B cell (primary cell): Measurements from ENCODE around the gene PHF21B. TPM values are rescaled to one million over a fixed set of nuclear protein-coding genes. Genes with fewer than 3 reads are reported as not detected.

Experiments
- ATAC-seq: fragments of 200-7000 bp; cut with Tn5 transposase; one replicate; pipeline ENCODE4 v1.10.0; 2021; ENCODE audit warnings: low read depth, mild to moderate bottlenecking, moderate number of reproducible peaks, moderate library complexity
- CTCF ChIA-PET: fragments of 350-600 bp; sonication (Branson Sonifier 250); formaldehyde crosslinking; loops from one replicate; lab custom pipeline; 2021; ENCODE audit warnings: antibody characterized with exemption, inconsistent platforms; lab: Charles Lee
- POLR2A ChIA-PET: fragments of 350-600 bp; sonication (Branson Sonifier 250); formaldehyde crosslinking; loops from one replicate; lab custom pipeline; 2021; ENCODE audit warnings: antibody characterized with exemption; lab: Charles Lee
- DNase-seq: peaks from one replicate; pipeline ENCODE4 v3.0.0; 2013
- H2AFZ ChIP-seq: 2 replicates; pipeline ENCODE4 v1.6.1; 2012; ENCODE audit warnings: mild to moderate bottlenecking, low read depth, low read length; ENCODE audit not compliant: insufficient read depth, poor library complexity, severe bottlenecking
- H3K27ac ChIP-seq, 2 donors: 1 replicate in 1 of 2; 2 replicates in 1 of 2; pipeline ENCODE4 v1.5.1; 2012 to 2013; ENCODE audit warnings: low read length in 2 of 2, mild to moderate bottlenecking in 2 of 2, moderate library complexity in 1 of 2
- H3K27me3 ChIP-seq, 4 experiments: fragments of 200-600 bp in 1 of 4; sonication (generic) in 1 of 4; replicated peaks in 1 of 4; 1 replicate in 2 of 4; 2 replicates in 2 of 4; pipeline versions ENCODE4 v1.6.1 to v1.7.0; 2013 to 2016; ENCODE audit warnings: low read length in 3 of 4, mild to moderate bottlenecking in 2 of 4, mixed read lengths in 1 of 4, moderate library complexity in 1 of 4; ENCODE audit not compliant: insufficient read depth in 4 of 4, control insufficient read depth in 3 of 4; ENCODE audit errors: control extremely low read depth in 1 of 4
- H3K36me3 ChIP-seq, 2 experiments: replicated peaks in 1 of 2; 1 replicate in 1 of 2; 2 replicates in 1 of 2; pipeline versions ENCODE4 v1.6.1 to v1.7.1; 2013; ENCODE audit warnings: low read length in 1 of 2; ENCODE audit not compliant: insufficient read depth in 2 of 2, control insufficient read depth in 1 of 2; ENCODE audit errors: control extremely low read depth in 1 of 2, extremely low read depth in 1 of 2
- H3K4me1 ChIP-seq, 2 donors: fragments of 200-600 bp in 1 of 2; sonication (generic) in 1 of 2; 1 replicate in 1 of 2; 2 replicates in 1 of 2; pipeline versions ENCODE4 v1.5.1 to v1.6.1; 2013 to 2017; ENCODE audit warnings: low read length in 2 of 2; ENCODE audit not compliant: control insufficient read depth in 2 of 2, insufficient read depth in 2 of 2
- H3K4me2 ChIP-seq: replicated peaks from 2 replicates; pipeline ENCODE3; 2012; ENCODE audit warnings: mild to moderate bottlenecking, low read depth, low read length; ENCODE audit not compliant: poor library complexity, severe bottlenecking
- H3K4me3 ChIP-seq, 5 experiments: fragments of 200-600 bp in 1 of 5; sonication (generic) in 1 of 5; 1 replicate in 3 of 5; 2 replicates in 2 of 5; pipeline versions ENCODE4 v1.5.1 to v1.7.0; 2011 to 2016; ENCODE audit warnings: low read length in 4 of 5, mild to moderate bottlenecking in 4 of 5, low read depth in 2 of 5, control low read depth in 1 of 5, moderate library complexity in 1 of 5; ENCODE audit not compliant: insufficient read depth in 1 of 5; ENCODE audit errors: control extremely low read depth in 1 of 5, extremely low read depth in 1 of 5
- H3K79me2 ChIP-seq: fragments of 200-600 bp; sonication (generic); one replicate; pipeline ENCODE4 v1.6.0; 2016; ENCODE audit warnings: low read length; ENCODE audit not compliant: control insufficient read depth, insufficient read depth
- H3K9ac ChIP-seq: fragments of 200-600 bp; sonication (generic); 2 replicates; pipeline ENCODE4 v1.6.1; 2017; ENCODE audit warnings: mild to moderate bottlenecking, low read length, moderate library complexity
- H3K9me3 ChIP-seq, 3 donors: one replicate each; pipeline versions ENCODE4 v1.6.1 to v1.7.1; 2013; ENCODE audit warnings: low read length in 2 of 3; ENCODE audit not compliant: control insufficient read depth in 2 of 3, insufficient read depth in 1 of 3; ENCODE audit errors: control extremely low read depth in 1 of 3
- H4K20me1 ChIP-seq: 2 replicates; pipeline ENCODE4 v1.6.0; 2012; ENCODE audit warnings: mild to moderate bottlenecking, low read length; ENCODE audit not compliant: insufficient read depth, control insufficient read depth, poor library complexity, severe bottlenecking
- H3K27ac Mint-ChIP-seq: one replicate; pipeline ENCODE4 v1.8.0; 2021; ENCODE audit warnings: mixed read lengths
- H3K27me3 Mint-ChIP-seq: one replicate; pipeline ENCODE4 v1.8.0; 2021; ENCODE audit warnings: mixed read lengths
- H3K4me1 Mint-ChIP-seq: one replicate; pipeline ENCODE4 v1.8.0; 2021; ENCODE audit warnings: mixed read lengths
- H3K4me3 Mint-ChIP-seq: one replicate; pipeline ENCODE4 v1.8.0; 2021; ENCODE audit warnings: mixed read lengths
- H3K9me3 Mint-ChIP-seq: one replicate; pipeline ENCODE4 v1.8.0; 2022; ENCODE audit warnings: mixed read lengths; ENCODE audit not compliant: insufficient read depth
- EZH2 ChIP-seq: IDR thresholded peaks from 2 replicates; pipeline ENCODE4 v1.6.1; 2012; ENCODE audit warnings: borderline replicate concordance, low read depth, mild to moderate bottlenecking, moderate library complexity, low read length; ENCODE audit not compliant: insufficient read depth, poor library complexity, severe bottlenecking
- WGBS: methylation state at CpG from one replicate; pipeline ENCODE4 v1.1.5; 2013; ENCODE audit warnings: missing lambda C conversion rate; ENCODE audit not compliant: insufficient coverage; 5-methylcytosine and 5-hydroxymethylcytosine counted together
- intact Hi-C: fragments of 100-400 bp; cut with micrococcal nuclease; formaldehyde crosslinking; loops from one replicate; pipeline ENCODE4 v1.10.0; 2022
- polyA plus RNA-seq: library from polyadenylated mRNA; depleted of rRNA; stranded (reverse); fragments of >200 nt; gene quantifications from 2 replicates; pipeline ENCODE4 v1.2.3, GENCODE V29; 2012
- total RNA-seq, 2 donors: library from RNA; stranded (reverse); fragments of 120-200 nt in 1 of 2; gene quantifications; 1 replicate in 1 of 2; 2 replicates in 1 of 2; pipeline versions ENCODE4 v1.2.3 to v1.2.4, GENCODE V29; 2013 to 2022
- TF ChIP-seq, protein P1 (sequence below): fragments of 200-600 bp; IDR thresholded peaks from one replicate; pipeline ENCODE4 v1.8.0; 2022; ENCODE audit warnings: antibody characterized with exemption, mild to moderate bottlenecking

PHF21B gene
- total and polyA plus RNA-seq, 2 donors (not counting 1 experiment from before 2014, with no cell fraction given) = not detected

DNA sequence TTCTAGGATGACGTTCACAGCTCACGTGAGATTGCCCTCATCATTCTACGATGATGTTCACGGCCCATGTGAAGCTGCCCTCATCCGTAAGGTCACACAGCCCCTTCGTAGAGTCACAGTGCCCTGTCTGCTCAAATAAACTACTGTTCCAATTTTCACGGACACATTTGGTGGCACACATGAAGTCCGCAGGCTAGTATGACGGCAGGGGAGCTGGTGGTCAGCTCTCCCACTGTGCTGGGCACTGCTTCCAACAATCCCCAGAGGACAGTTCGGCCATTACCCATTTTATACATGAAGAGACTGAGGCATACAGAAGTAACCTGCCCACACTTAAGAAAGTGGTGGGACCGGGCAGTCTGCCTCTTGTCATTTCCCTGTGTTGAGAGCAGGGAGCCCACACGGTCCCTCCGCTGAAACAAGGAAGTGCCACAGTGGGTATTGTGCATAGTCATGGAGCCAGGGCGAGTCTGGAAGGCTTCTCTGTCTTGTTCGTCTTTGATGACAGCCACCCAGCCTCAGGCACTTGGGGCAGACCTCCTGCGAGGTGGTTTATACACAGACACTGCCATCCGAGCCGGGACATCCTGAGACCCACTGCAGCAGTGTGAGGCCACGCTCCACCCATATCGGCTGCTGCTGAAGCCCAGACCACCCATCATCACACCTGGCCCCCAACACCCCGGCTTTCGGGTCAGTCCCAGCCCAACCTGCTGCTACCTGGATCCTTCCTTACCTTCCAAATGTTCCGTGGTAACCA is 114.3 kb downstream of the PHF21B start:
- no peak overlapping the region for H3K4me3 Mint-ChIP-seq
- Histone ChIP-seq H3K36me3 (no peaks in the 10 kb centered on the region), H3K4me3 (no peak overlapping the region), H3K27ac (no peak overlapping the region), H3K4me2 (no peak overlapping the region), H3K27me3 (peaks cover 0 to 1% (median 0%) of the 10 kb centered on the region in 4 experiments), H3K9ac (no peak overlapping the region), H3K4me1 (no peaks in the 10 kb centered on the region), H3K79me2 (no peaks in the 10 kb centered on the region), H3K9me3 (no peaks in the 10 kb centered on the region), H4K20me1 (no peaks in the 10 kb centered on the region), H2AFZ (no peak overlapping the region)
- ChIA-PET POLR2A (no interaction called here), CTCF (no interaction called here)
- intact Hi-C loops = no loop called here
- WGBS = 73% methylated on average over 22 of the region's 23 CpGs
- H3K27me3 Mint-ChIP-seq = no peaks in the 10 kb centered on the region
- no peaks in the 10 kb centered on the region for H3K4me1 Mint-ChIP-seq
- no peaks in the 10 kb centered on the region for H3K9me3 Mint-ChIP-seq
- ATAC-seq = no peak
- no peak overlapping the region for H3K27ac Mint-ChIP-seq
- no peak for TF ChIP-seq EZH2
- TF ChIP-seq, protein P1, sequence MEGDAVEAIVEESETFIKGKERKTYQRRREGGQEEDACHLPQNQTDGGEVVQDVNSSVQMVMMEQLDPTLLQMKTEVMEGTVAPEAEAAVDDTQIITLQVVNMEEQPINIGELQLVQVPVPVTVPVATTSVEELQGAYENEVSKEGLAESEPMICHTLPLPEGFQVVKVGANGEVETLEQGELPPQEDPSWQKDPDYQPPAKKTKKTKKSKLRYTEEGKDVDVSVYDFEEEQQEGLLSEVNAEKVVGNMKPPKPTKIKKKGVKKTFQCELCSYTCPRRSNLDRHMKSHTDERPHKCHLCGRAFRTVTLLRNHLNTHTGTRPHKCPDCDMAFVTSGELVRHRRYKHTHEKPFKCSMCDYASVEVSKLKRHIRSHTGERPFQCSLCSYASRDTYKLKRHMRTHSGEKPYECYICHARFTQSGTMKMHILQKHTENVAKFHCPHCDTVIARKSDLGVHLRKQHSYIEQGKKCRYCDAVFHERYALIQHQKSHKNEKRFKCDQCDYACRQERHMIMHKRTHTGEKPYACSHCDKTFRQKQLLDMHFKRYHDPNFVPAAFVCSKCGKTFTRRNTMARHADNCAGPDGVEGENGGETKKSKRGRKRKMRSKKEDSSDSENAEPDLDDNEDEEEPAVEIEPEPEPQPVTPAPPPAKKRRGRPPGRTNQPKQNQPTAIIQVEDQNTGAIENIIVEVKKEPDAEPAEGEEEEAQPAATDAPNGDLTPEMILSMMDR = no peak
- no peak for DNase-seq

DNA sequence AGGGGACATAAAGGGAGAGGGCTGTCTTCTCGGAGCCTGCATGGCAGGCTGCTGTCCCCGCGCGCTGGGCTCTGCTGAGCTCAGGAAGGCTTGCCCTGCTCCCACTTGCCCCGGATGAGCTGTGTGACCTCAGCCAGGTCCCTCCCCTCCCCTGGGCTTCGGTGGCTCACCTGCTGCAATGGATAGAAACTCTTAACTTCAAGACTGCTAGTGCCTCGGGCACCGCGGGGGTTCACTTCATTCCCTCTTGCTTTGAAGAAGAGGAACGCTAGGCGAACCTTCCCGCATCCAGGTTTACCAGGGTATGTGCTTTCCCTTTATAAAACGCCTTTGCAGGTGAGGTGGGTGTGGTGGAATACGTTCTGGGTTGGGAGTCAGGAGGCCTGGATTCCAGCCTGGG is 115.0 kb downstream of the PHF21B start:
- WGBS = 83% methylated on average over 14 of the region's 14 CpGs
- Mint-ChIP-seq H3K4me3 (no peak overlapping the region), H3K27ac (no peak overlapping the region), H3K9me3 (no peaks in the 10 kb centered on the region), H3K27me3 (no peaks in the 10 kb centered on the region), H3K4me1 (no peaks in the 10 kb centered on the region)
- CTCF ChIA-PET = no interaction called here
- H3K4me1 ChIP-seq = no peaks in the 10 kb centered on the region
- H3K36me3 ChIP-seq = no peaks in the 10 kb centered on the region
- intact Hi-C loops = no loop called here
- H3K27me3 ChIP-seq = no peaks in the 10 kb centered on the region
- H3K79me2 ChIP-seq = no peaks in the 10 kb centered on the region
- no peak for TF ChIP-seq EZH2
- TF ChIP-seq, protein P1 = no peak
- ATAC-seq (no peak), DNase-seq (no peak)
- H3K27ac ChIP-seq = no peak overlapping the region
- H3K4me3 ChIP-seq = no peak overlapping the region
- no peaks in the 10 kb centered on the region for H4K20me1 ChIP-seq
- no peak overlapping the region for H3K9ac ChIP-seq
- POLR2A ChIA-PET = no interaction called here
- H3K9me3 ChIP-seq = no peaks in the 10 kb centered on the region
- H2AFZ ChIP-seq = no peak overlapping the region
- H3K4me2 ChIP-seq = no peak overlapping the region
